GM19397 (cell line): Measurements from ENCODE around the gene PGAM5.
A peak's percentile ranks its signal among the peaks of the same experiment; 100 is the strongest.
"Not testable (repeated sequence)": the region's sequence is repeated elsewhere in the genome, so short reads cannot be mapped to it uniquely, and the experiment has no call there.

Experiments
- ATAC-seq: cut with Tn5 transposase; IDR thresholded peaks from one replicate; pipeline ENCODE4 v1.9.1; 2021; ENCODE audit warnings: mild to moderate bottlenecking, moderate library complexity; ENCODE audit not compliant: unreplicated experiment

Gene PGAM5

GRCh38 chr12:132687211-132688164 lies 23.2 kb upstream of the PGAM5 start, which contains the start of the genes POLE and PXMP2:
POLE (minus strand) TSS chr12:132687342; CDS start chr12:132687315, 27 bp downstream.
PXMP2 (plus strand) TSS chr12:132687587; CDS start chr12:132687671, 84 bp downstream.
- peak; percentile 91 for ATAC-seq

- no peak for ATAC-seq
These were observed 21.4 kb upstream of the PGAM5 start for GRCh38 chr12:132689227-132689626.

GRCh38 chr12:132690112-132690511 lies 20.5 kb upstream of the PGAM5 start:
- ATAC-seq: no peak

- not testable (repeated sequence) for ATAC-seq
These were observed 18.6 kb upstream of the PGAM5 start for GRCh38 chr12:132692030-132692429.

GRCh38 chr12:132694888-132695287 lies 15.8 kb upstream of the PGAM5 start:
- not testable (repeated sequence) for ATAC-seq

GRCh38 chr12:132695431-132695830 lies 15.2 kb upstream of the PGAM5 start:
- ATAC-seq: no peak

- no peak for ATAC-seq
These were observed 12.3 kb upstream of the PGAM5 start for GRCh38 chr12:132698341-132698740.

GRCh38 chr12:132700212-132700822 lies 10.3 kb upstream of the PGAM5 start:
- ATAC-seq: no peak

- ATAC-seq: no peak
These were observed 8.0 kb upstream of the PGAM5 start for GRCh38 chr12:132702640-132703039.

- no peak for ATAC-seq
These were observed 7.0 kb upstream of the PGAM5 start for GRCh38 chr12:132703641-132704040.

GRCh38 chr12:132707241-132707640 lies 3.4 kb upstream of the PGAM5 start:
- no peak for ATAC-seq

- ATAC-seq: no peak
These were observed 2.5 kb upstream of the PGAM5 start for GRCh38 chr12:132708150-132708549.

GRCh38 chr12:132710043-132710404 lies 618 bp upstream of the PGAM5 start:
- ATAC-seq: peak; percentile 25

- ATAC-seq: peak; percentile 19
These were observed 620 bp downstream of the PGAM5 start for GRCh38 chr12:132711080-132711843.

- ATAC-seq: no peak
These were observed 2.5 kb downstream of the PGAM5 start for GRCh38 chr12:132713123-132713522.

GRCh38 chr12:132715874-132716273 lies 5.2 kb downstream of the PGAM5 start:
- ATAC-seq: no peak

- ATAC-seq: no peak
These were observed 5.7 kb downstream of the PGAM5 start for GRCh38 chr12:132716356-132716755.

GRCh38 chr12:132717011-132717410 lies 6.4 kb downstream of the PGAM5 start:
- ATAC-seq: no peak

- ATAC-seq: no peak
These were observed 7.1 kb downstream of the PGAM5 start for GRCh38 chr12:132717531-132718387.

GRCh38 chr12:132718644-132719043 lies 8.0 kb downstream of the PGAM5 start:
- ATAC-seq: no peak
